ENCODE data around the gene LHPP.

LHPP gene

GRCh38 chr10:124630551-124630950, 168.9 kb downstream of the LHPP start:
- DNase-seq: no peak

- peak; percentile 83 for DNase-seq
Observed at GRCh38 chr10:124632064-124632531, 170.5 kb downstream of the LHPP start.

GRCh38 chr10:124632566-124632965, 170.9 kb downstream of the LHPP start:
- no peak for DNase-seq

- no peak for DNase-seq
Observed at GRCh38 chr10:124636271-124636995, 174.8 kb downstream of the LHPP start.

- DNase-seq: no peak
Observed at GRCh38 chr10:124637091-124637700, 175.6 kb downstream of the LHPP start.

- DNase-seq: no peak
Observed at GRCh38 chr10:124637746-124638145, 176.1 kb downstream of the LHPP start.

- DNase-seq: no peak
Observed at GRCh38 chr10:124639206-124639605, 177.6 kb downstream of the LHPP start.

GRCh38 chr10:124639646-124640045, 178.0 kb downstream of the LHPP start:
- no peak for DNase-seq

- DNase-seq: no peak
Observed at GRCh38 chr10:124640056-124640455, 178.4 kb downstream of the LHPP start.

- peak; percentile 19 for DNase-seq
Observed at GRCh38 chr10:124640538-124641231, 179.1 kb downstream of the LHPP start.

- peak; percentile 13 for DNase-seq
Observed at GRCh38 chr10:124641282-124642087, 179.9 kb downstream of the LHPP start.

GRCh38 chr10:124642088-124642710, 180.6 kb downstream of the LHPP start:
- peak; percentile 74 for DNase-seq

- DNase-seq: no peak
Observed at GRCh38 chr10:124643330-124644009, 181.8 kb downstream of the LHPP start.

GRCh38 chr10:124644236-124644635, 182.6 kb downstream of the LHPP start:
- no peak for DNase-seq

- DNase-seq: no peak
Observed at GRCh38 chr10:124644771-124645415, 183.3 kb downstream of the LHPP start.

- no peak for DNase-seq
Observed at GRCh38 chr10:124645467-124646095, 184.0 kb downstream of the LHPP start.

GRCh38 chr10:124646483-124647352, 185.1 kb downstream of the LHPP start:
- DNase-seq: no peak

- peak; percentile 35 for DNase-seq
Observed at GRCh38 chr10:124647421-124648130, 186.0 kb downstream of the LHPP start.

GRCh38 chr10:124648131-124648475, 186.5 kb downstream of the LHPP start:
- DNase-seq: no peak

All from NCI-H69 (cell line).